Astrocyte of the spinal cord (primary cell): ENCODE data around the gene MTMR2.
"Not testable (repeated sequence)": the region's sequence is repeated elsewhere in the genome, so short reads cannot be mapped to it uniquely, and the experiment has no call there.

Source experiments
- DNase-seq: peaks from one replicate; pipeline ENCODE4 v3.0.0; 2011; ENCODE audit warnings: low read depth, low spot score
- H3K4me3 ChIP-seq: 2 replicates; pipeline ENCODE4 v1.5.1; 2011; ENCODE audit warnings: low read depth, mild to moderate bottlenecking, low read length, moderate library complexity
- CTCF ChIP-seq: IDR thresholded peaks from 2 replicates; pipeline ENCODE4 v1.5.1; 2012; ENCODE audit warnings: low read depth, mild to moderate bottlenecking, low read length, inconsistent platforms
- in situ Hi-C: cut with HindIII; loops from 2 replicates; pipeline ENCODE4 v1.10.0; 2017; ENCODE audit warnings: low sequenced_read_pairs

MTMR2 gene

GRCh38 chr11:95821640-95822039, 102.3 kb downstream of the MTMR2 start:
- no peak for TF ChIP-seq CTCF
- DNase-seq: peak; percentile 56
- in situ Hi-C loops: no loop called here
- H3K4me3 ChIP-seq: no peak overlapping the region

GRCh38 chr11:95816037-95816436, 107.9 kb downstream of the MTMR2 start:
- in situ Hi-C loops: no loop called here
- TF ChIP-seq CTCF: no peak
- no peak overlapping the region for H3K4me3 ChIP-seq
- DNase-seq: no peak

- DNase-seq, H3K4me3 ChIP-seq, in situ Hi-C loops: not testable (repeated sequence)
Measured at GRCh38 chr11:95811052-95811451, 112.9 kb downstream of the MTMR2 start.

- in situ Hi-C loops, H3K4me3 ChIP-seq, DNase-seq: not testable (repeated sequence)
Measured at GRCh38 chr11:95806464-95806863, 117.4 kb downstream of the MTMR2 start.

GRCh38 chr11:95805869-95806268, 118.0 kb downstream of the MTMR2 start:
- no peak for TF ChIP-seq CTCF
- H3K4me3 ChIP-seq: no peak overlapping the region
- DNase-seq: no peak
- in situ Hi-C loops: no loop called here

GRCh38 chr11:95803973-95804372, 119.9 kb downstream of the MTMR2 start:
- DNase-seq: no peak
- H3K4me3 ChIP-seq: no peak overlapping the region
- no peak for TF ChIP-seq CTCF
- in situ Hi-C loops: no loop called here

GRCh38 chr11:95802806-95803205, 121.1 kb downstream of the MTMR2 start:
- H3K4me3 ChIP-seq: no peak overlapping the region
- in situ Hi-C loops: no loop called here
- no peak for TF ChIP-seq CTCF
- DNase-seq: no peak

GRCh38 chr11:95800438-95800837, 123.5 kb downstream of the MTMR2 start:
- in situ Hi-C loops: no loop called here
- no peak for TF ChIP-seq CTCF
- no peak for DNase-seq
- H3K4me3 ChIP-seq: no peak overlapping the region
